ENCODE results near the gene DDO.

DNA sequence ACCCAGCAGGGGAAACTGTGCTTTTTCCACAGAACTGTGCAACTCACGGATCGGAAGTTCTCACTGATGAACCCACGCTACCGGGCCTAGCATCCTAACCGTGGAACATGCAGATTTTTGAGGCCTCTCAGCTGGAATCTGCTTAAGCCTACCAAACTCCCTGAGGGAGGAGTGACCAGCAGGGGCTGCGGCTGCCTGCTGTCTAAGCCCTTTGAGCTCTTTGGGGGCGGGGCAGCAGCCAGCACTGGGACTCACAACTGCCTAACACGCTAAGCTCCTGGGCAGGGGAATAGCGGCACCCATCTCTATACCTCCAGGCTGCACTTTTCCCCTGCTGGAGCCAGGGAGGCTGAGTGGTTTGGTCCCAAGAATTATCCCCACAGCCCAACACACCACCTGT, 36.8 kb downstream of the DDO start:
- TF ChIP-seq, protein P1, sequence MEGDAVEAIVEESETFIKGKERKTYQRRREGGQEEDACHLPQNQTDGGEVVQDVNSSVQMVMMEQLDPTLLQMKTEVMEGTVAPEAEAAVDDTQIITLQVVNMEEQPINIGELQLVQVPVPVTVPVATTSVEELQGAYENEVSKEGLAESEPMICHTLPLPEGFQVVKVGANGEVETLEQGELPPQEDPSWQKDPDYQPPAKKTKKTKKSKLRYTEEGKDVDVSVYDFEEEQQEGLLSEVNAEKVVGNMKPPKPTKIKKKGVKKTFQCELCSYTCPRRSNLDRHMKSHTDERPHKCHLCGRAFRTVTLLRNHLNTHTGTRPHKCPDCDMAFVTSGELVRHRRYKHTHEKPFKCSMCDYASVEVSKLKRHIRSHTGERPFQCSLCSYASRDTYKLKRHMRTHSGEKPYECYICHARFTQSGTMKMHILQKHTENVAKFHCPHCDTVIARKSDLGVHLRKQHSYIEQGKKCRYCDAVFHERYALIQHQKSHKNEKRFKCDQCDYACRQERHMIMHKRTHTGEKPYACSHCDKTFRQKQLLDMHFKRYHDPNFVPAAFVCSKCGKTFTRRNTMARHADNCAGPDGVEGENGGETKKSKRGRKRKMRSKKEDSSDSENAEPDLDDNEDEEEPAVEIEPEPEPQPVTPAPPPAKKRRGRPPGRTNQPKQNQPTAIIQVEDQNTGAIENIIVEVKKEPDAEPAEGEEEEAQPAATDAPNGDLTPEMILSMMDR (IDR thresholded peaks at IDR 0.05; ENCODE audit: control extremely low read depth in 1 of 3, insufficient read depth in 1 of 3, low read depth in 1 of 3, low read length in 3 of 3), result peak in 1 of 3 experiments; percentile 9; a peak in 1 of 4 replicates
- TF ChIP-seq CEBPB (IDR thresholded peaks at IDR 0.05; ENCODE audit: low read depth, low read length) (no peak), HDAC2 (IDR thresholded peaks at IDR 0.05; ENCODE audit: borderline replicate concordance in 1 of 2, low read depth in 2 of 2, low read length in 2 of 2) (no peak)
- TF ChIP-seq, protein P2, sequence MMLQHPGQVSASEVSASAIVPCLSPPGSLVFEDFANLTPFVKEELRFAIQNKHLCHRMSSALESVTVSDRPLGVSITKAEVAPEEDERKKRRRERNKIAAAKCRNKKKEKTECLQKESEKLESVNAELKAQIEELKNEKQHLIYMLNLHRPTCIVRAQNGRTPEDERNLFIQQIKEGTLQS (IDR thresholded peaks at IDR 0.05; ENCODE audit: insufficient read depth, low read depth, low read length), result no peak
